ENCODE measurements around the gene ABR.

- TF ChIP-seq CTCF (conservative IDR thresholded peaks at IDR 0.05; ENCODE audit: low read length) (no peak), EZH2phosphoT487 (IDR thresholded peaks at IDR 0.05; ENCODE audit: borderline replicate concordance) (no peak)
Observed at GRCh38 chr17:964876-965275, 214.9 kb downstream of the ABR start.

Measured in Loucy (cell line).